ENCODE data around the gene NME7. TPM values are rescaled to one million over a fixed set of nuclear protein-coding genes. Genes with fewer than 3 reads are reported as not detected.

The NME7 gene
- total and polyA plus RNA-seq, 4 donors: 6.2 to 43.7 (median 18.0) TPM

- Histone ChIP-seq H3K27me3 (ENCODE audit: control insufficient read depth in 3 of 3, insufficient read depth in 3 of 3, low read length in 2 of 3) (no peaks in the 10 kb centered on the region), H3K9ac (ENCODE audit: insufficient read depth in 1 of 2, low read length in 2 of 2) (no peak overlapping the region), H3K4me1 (ENCODE audit: control insufficient read depth in 5 of 5, insufficient read depth in 5 of 5, low read length in 5 of 5) (no peaks in the 10 kb centered on the region), H3K36me3 (ENCODE audit: control insufficient read depth in 4 of 4, insufficient read depth in 4 of 4, low read length in 4 of 4) (peaks cover 0 to 11% (median 4%) of the 10 kb centered on the region in 4 donors), H3K4me3 (no peak overlapping the region), H3K27ac (ENCODE audit: low read depth in 1 of 2, low read length in 1 of 2) (no peak overlapping the region), H3K9me3 (ENCODE audit: control insufficient read depth in 4 of 4, insufficient read depth in 3 of 4, low read length in 3 of 4) (peaks cover 0 to 5% (median 0%) of the 10 kb centered on the region in 4 donors)
- WGBS, 2 donors: 96 to 97% methylated on average over 2 of the region's 2 CpGs
- TF ChIP-seq CTCF (IDR thresholded peaks at IDR 0.05; ENCODE audit: control extremely low read depth, extremely low read depth): no peak
- DNase-seq: no peak
- no peak for ATAC-seq (ENCODE audit: insufficient read depth, low FRiP score)
Observed at GRCh38 chr1:169305948-169306347, 61.6 kb downstream of the NME7 start.

GRCh38 chr1:169305356-169305755 is 62.2 kb downstream of the NME7 start:
- TF ChIP-seq CTCF (IDR thresholded peaks at IDR 0.05; ENCODE audit: control extremely low read depth, extremely low read depth): no peak
- H3K4me3 ChIP-seq: no peak overlapping the region
- ATAC-seq (ENCODE audit: insufficient read depth, low FRiP score) (no peak), DNase-seq (no peak)
- H3K27ac ChIP-seq (ENCODE audit: low read depth in 1 of 2, low read length in 1 of 2): no peak overlapping the region
- H3K36me3 ChIP-seq (ENCODE audit: control insufficient read depth in 4 of 4, insufficient read depth in 4 of 4, low read length in 4 of 4): peaks cover 0 to 11% (median 4%) of the 10 kb centered on the region in 4 donors
- H3K4me1 ChIP-seq (ENCODE audit: control insufficient read depth in 5 of 5, insufficient read depth in 5 of 5, low read length in 5 of 5): no peaks in the 10 kb centered on the region
- no peaks in the 10 kb centered on the region for H3K27me3 ChIP-seq (ENCODE audit: control insufficient read depth in 3 of 3, insufficient read depth in 3 of 3, low read length in 2 of 3)
- H3K9ac ChIP-seq (ENCODE audit: insufficient read depth in 1 of 2, low read length in 2 of 2): no peak overlapping the region
- WGBS, 2 donors: 96 to 99% methylated on average over 5 of the region's 5 CpGs
- peaks cover 0 to 5% (median 0%) of the 10 kb centered on the region in 4 donors for H3K9me3 ChIP-seq (ENCODE audit: control insufficient read depth in 4 of 4, insufficient read depth in 3 of 4, low read length in 3 of 4)

- H3K36me3 ChIP-seq (ENCODE audit: control insufficient read depth in 4 of 4, insufficient read depth in 4 of 4, low read length in 4 of 4): peaks cover 0 to 6% (median 3%) of the 10 kb centered on the region in 4 donors
- no peak overlapping the region for H3K27ac ChIP-seq (ENCODE audit: low read depth in 1 of 2, low read length in 1 of 2)
- H3K27me3 ChIP-seq (ENCODE audit: control insufficient read depth in 3 of 3, insufficient read depth in 3 of 3, low read length in 2 of 3): no peaks in the 10 kb centered on the region
- no peak overlapping the region for H3K4me3 ChIP-seq
- H3K9me3 ChIP-seq (ENCODE audit: control insufficient read depth in 4 of 4, insufficient read depth in 3 of 4, low read length in 3 of 4): peaks cover 0 to 4% (median 0%) of the 10 kb centered on the region in 4 donors
- 78 to 81% methylated on average over 3 of the region's 3 CpGs for WGBS, 2 donors
- ATAC-seq (ENCODE audit: insufficient read depth, low FRiP score): no peak
- DNase-seq: no peak
- TF ChIP-seq CTCF (IDR thresholded peaks at IDR 0.05; ENCODE audit: control extremely low read depth, extremely low read depth): no peak
- no peaks in the 10 kb centered on the region for H3K4me1 ChIP-seq (ENCODE audit: control insufficient read depth in 5 of 5, insufficient read depth in 5 of 5, low read length in 5 of 5)
- H3K9ac ChIP-seq (ENCODE audit: insufficient read depth in 1 of 2, low read length in 2 of 2): no peak overlapping the region
Observed at GRCh38 chr1:169300854-169301253, 66.7 kb downstream of the NME7 start.

GRCh38 chr1:169298441-169298840 is 69.2 kb downstream of the NME7 start:
- no peak overlapping the region for H3K27ac ChIP-seq (ENCODE audit: low read depth in 1 of 2, low read length in 1 of 2)
- no peak for ATAC-seq (ENCODE audit: insufficient read depth, low FRiP score)
- no peak overlapping the region for H3K4me3 ChIP-seq
- H3K4me1 ChIP-seq (ENCODE audit: control insufficient read depth in 5 of 5, insufficient read depth in 5 of 5, low read length in 5 of 5): no peaks in the 10 kb centered on the region
- H3K36me3 ChIP-seq (ENCODE audit: control insufficient read depth in 4 of 4, insufficient read depth in 4 of 4, low read length in 4 of 4): peaks cover 0 to 10% (median 3%) of the 10 kb centered on the region in 4 donors
- no peak for DNase-seq
- H3K9ac ChIP-seq (ENCODE audit: insufficient read depth in 1 of 2, low read length in 2 of 2): no peak overlapping the region
- H3K9me3 ChIP-seq (ENCODE audit: control insufficient read depth in 4 of 4, insufficient read depth in 3 of 4, low read length in 3 of 4): no peaks in the 10 kb centered on the region
- H3K27me3 ChIP-seq (ENCODE audit: control insufficient read depth in 3 of 3, insufficient read depth in 3 of 3, low read length in 2 of 3): no peaks in the 10 kb centered on the region
- 95 to 98% methylated on average over 4 of the region's 4 CpGs for WGBS, 2 donors
- TF ChIP-seq CTCF (IDR thresholded peaks at IDR 0.05; ENCODE audit: control extremely low read depth, extremely low read depth): no peak

All from lung (tissue), 12 donors.